Suprapubic skin (tissue), 4 donors: ENCODE measurements around the gene PRRG4. TPM values are rescaled to one million over a fixed set of nuclear protein-coding genes. Genes with fewer than 3 reads are reported as not detected.

ENCODE experiments used
- DNase-seq, 2 donors: peaks; one replicate each; pipeline ENCODE4 v3.0.0-alpha.2; 2019; ENCODE audit warnings: low spot score in 2 of 2
- H3K27ac ChIP-seq: fragments of 200-600 bp; sonication (generic); one replicate; pipeline ENCODE4 v1.5.1; 2019
- H3K27me3 ChIP-seq: fragments of 200-600 bp; sonication (generic); one replicate; pipeline ENCODE4 v1.5.1; 2019
- H3K36me3 ChIP-seq: fragments of 200-600 bp; sonication (generic); one replicate; pipeline ENCODE4 v1.5.1; 2019
- H3K4me1 ChIP-seq: fragments of 200-600 bp; sonication (generic); one replicate; pipeline ENCODE4 v1.5.1; 2019
- H3K4me3 ChIP-seq: fragments of 200-600 bp; sonication (generic); one replicate; pipeline ENCODE4 v1.5.1; 2019; ENCODE audit warnings: mild to moderate bottlenecking
- H3K9me3 ChIP-seq: fragments of 200-600 bp; sonication (generic); one replicate; pipeline ENCODE4 v1.5.1; 2019
- EP300 ChIP-seq: sonication (generic); formaldehyde crosslinking; IDR thresholded peaks from one replicate; pipeline ENCODE4 v1.6.1; 2017; ENCODE audit warnings: antibody characterized with exemption
- POLR2A ChIP-seq, 2 donors: fragments of 450-650 bp; IDR thresholded peaks; one replicate each; pipeline ENCODE4 v1.6.1; 2017; ENCODE audit warnings: antibody characterized with exemption in 2 of 2, mild to moderate bottlenecking in 2 of 2, moderate library complexity in 2 of 2
- POLR2AphosphoS5 ChIP-seq, 3 donors: sonication (generic); formaldehyde crosslinking; IDR thresholded peaks; one replicate each; pipeline ENCODE4 v1.6.1; 2017; ENCODE audit warnings: antibody characterized with exemption in 3 of 3
- WGBS: methylation state at CpG from one replicate; pipeline ENCODE4 v1.1.5; 2018; 5-methylcytosine and 5-hydroxymethylcytosine counted together
- total RNA-seq, 4 donors: library from RNA; depleted of rRNA; stranded (reverse); fragments of >200 nt; gene quantifications; one replicate each; pipeline ENCODE4 v1.1.0, GENCODE V29; 2016
- TF ChIP-seq, protein P1 (sequence below), 2 donors: fragments of 200-600 bp in 1 of 2; fragments of 450-650 bp in 1 of 2; sonication (generic) in 1 of 2; IDR thresholded peaks; one replicate each; pipeline ENCODE4 v1.5.1; 2016 to 2019; ENCODE audit warnings: antibody characterized with exemption in 2 of 2, mild to moderate bottlenecking in 1 of 2, moderate library complexity in 1 of 2

Gene PRRG4
- total RNA-seq, 4 donors from 2014 or later: 17.5 to 36.8 (median 34.5) TPM

DNA sequence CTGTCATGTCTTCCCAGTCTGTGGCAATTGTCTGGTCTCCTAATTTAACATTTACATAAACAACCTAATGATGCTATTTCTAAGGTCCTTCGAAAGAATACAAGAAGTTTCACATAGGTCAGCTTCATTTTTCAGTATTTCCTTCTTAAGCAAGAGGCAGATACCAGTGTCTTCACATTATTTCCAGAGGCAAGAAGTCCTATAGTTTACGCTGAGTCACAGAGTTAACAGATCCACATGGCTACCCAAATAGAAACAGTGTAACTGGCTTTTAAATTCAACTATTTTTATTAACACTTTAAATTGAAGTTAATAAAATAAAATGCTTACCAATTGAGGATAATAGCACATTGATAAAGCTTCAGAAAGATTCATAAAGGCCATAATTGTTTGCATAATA is 10.9 kb downstream of the PRRG4 start:
- Histone ChIP-seq H3K27me3 (no peaks in the 10 kb centered on the region), H3K4me3 (no peak overlapping the region), H3K27ac (no peak overlapping the region), H3K4me1 (peaks cover 4% of the 10 kb centered on the region), H3K36me3 (no peaks in the 10 kb centered on the region), H3K9me3 (no peaks in the 10 kb centered on the region)
- WGBS: 96% methylated on average over 2 of the region's 2 CpGs
- TF ChIP-seq POLR2AphosphoS5 (IDR thresholded peaks at IDR 0.05): no peak
- no peak for TF ChIP-seq POLR2A (IDR thresholded peaks at IDR 0.05)
- no peak for TF ChIP-seq EP300
- TF ChIP-seq, protein P1, sequence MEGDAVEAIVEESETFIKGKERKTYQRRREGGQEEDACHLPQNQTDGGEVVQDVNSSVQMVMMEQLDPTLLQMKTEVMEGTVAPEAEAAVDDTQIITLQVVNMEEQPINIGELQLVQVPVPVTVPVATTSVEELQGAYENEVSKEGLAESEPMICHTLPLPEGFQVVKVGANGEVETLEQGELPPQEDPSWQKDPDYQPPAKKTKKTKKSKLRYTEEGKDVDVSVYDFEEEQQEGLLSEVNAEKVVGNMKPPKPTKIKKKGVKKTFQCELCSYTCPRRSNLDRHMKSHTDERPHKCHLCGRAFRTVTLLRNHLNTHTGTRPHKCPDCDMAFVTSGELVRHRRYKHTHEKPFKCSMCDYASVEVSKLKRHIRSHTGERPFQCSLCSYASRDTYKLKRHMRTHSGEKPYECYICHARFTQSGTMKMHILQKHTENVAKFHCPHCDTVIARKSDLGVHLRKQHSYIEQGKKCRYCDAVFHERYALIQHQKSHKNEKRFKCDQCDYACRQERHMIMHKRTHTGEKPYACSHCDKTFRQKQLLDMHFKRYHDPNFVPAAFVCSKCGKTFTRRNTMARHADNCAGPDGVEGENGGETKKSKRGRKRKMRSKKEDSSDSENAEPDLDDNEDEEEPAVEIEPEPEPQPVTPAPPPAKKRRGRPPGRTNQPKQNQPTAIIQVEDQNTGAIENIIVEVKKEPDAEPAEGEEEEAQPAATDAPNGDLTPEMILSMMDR (IDR thresholded peaks at IDR 0.05): no peak
- DNase-seq: no peak

DNA sequence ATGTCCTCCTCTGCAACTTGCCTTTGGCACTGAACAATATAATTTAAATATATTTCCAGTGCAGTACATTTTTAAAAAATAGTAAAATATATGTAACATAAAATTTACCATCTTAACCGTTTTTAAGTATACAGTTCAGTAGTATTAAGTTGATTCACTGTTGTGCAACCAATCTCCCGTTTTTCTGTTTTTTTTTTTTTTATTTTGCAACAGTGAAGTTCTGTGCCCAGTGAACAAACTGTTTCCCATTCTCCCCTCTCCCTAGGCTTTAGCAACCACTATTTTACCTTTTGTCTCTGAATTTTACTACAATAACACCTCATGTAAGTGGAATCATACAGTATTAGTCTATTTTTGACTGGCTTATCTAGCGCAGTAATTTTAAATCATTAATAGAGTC is 13.8 kb downstream of the PRRG4 start:
- Histone ChIP-seq H3K36me3 (peaks cover 8% of the 10 kb centered on the region), H3K27me3 (no peaks in the 10 kb centered on the region), H3K27ac (no peak overlapping the region), H3K4me3 (no peak overlapping the region), H3K4me1 (no peaks in the 10 kb centered on the region), H3K9me3 (no peaks in the 10 kb centered on the region)
- TF ChIP-seq POLR2AphosphoS5 (IDR thresholded peaks at IDR 0.05) (no peak), POLR2A (IDR thresholded peaks at IDR 0.05) (no peak), EP300 (no peak)
- TF ChIP-seq, protein P1 (IDR thresholded peaks at IDR 0.05): no peak
- DNase-seq: no peak
- 73% methylated on average over 3 of the region's 3 CpGs for WGBS

DNA sequence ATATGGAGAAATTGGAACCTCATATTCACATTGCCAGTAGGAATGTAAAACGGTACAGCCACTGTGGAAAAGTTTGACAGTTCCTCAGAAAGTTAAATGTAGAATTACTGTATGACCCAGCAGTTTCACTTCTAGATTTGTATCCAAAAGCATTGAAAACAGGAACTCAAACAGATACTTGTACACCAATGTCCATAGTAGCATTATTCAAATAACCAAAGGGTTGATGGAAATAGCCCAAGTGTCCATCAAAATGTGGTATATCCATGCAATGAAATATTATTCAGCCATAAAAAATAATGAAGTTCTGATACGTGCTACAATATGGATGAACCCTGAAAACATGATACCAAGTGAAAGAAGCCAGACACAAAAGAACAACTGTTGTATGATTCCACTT is 17.8 kb downstream of the PRRG4 start:
- no peaks in the 10 kb centered on the region for H3K9me3 ChIP-seq
- H3K27ac ChIP-seq: no peak overlapping the region
- WGBS: 78% methylated on average over 2 of the region's 2 CpGs
- TF ChIP-seq POLR2AphosphoS5 (IDR thresholded peaks at IDR 0.05) (no peak), POLR2A (IDR thresholded peaks at IDR 0.05) (no peak), EP300 (no peak)
- TF ChIP-seq, protein P1 (IDR thresholded peaks at IDR 0.05): no peak
- peaks cover 6% of the 10 kb centered on the region for H3K4me1 ChIP-seq
- H3K27me3 ChIP-seq: no peaks in the 10 kb centered on the region
- DNase-seq: no peak
- peaks cover 8% of the 10 kb centered on the region for H3K36me3 ChIP-seq
- H3K4me3 ChIP-seq: no peak overlapping the region

DNA sequence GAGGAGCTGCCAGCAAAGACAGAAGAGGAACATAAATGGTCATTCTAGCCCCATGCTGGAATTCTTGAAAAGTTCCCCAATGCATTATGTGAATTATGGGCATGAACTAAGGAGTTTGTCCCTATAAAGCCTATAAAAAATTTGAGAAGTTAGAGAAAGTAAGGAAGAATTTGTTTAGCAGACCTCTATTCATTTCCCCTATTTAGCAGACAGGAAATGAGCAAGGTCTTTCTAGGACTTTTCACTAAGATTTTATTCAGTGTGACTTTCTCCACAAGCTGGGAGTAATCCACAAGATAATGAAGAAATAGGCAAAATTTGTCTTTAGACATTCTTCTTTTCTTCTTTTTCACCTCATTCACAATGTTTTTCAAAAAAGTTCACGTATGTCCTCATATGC is 20.0 kb downstream of the PRRG4 start:
- Histone ChIP-seq H3K9me3 (no peaks in the 10 kb centered on the region), H3K4me1 (peaks cover 6% of the 10 kb centered on the region), H3K4me3 (no peak overlapping the region), H3K36me3 (peaks cover 13% of the 10 kb centered on the region), H3K27ac (no peak overlapping the region), H3K27me3 (no peaks in the 10 kb centered on the region)
- WGBS: 89% methylated on average over 1 of the region's 1 CpG
- TF ChIP-seq POLR2A (IDR thresholded peaks at IDR 0.05) (no peak), EP300 (no peak), POLR2AphosphoS5 (IDR thresholded peaks at IDR 0.05) (no peak)
- TF ChIP-seq, protein P1 (IDR thresholded peaks at IDR 0.05): no peak
- no peak for DNase-seq

DNA sequence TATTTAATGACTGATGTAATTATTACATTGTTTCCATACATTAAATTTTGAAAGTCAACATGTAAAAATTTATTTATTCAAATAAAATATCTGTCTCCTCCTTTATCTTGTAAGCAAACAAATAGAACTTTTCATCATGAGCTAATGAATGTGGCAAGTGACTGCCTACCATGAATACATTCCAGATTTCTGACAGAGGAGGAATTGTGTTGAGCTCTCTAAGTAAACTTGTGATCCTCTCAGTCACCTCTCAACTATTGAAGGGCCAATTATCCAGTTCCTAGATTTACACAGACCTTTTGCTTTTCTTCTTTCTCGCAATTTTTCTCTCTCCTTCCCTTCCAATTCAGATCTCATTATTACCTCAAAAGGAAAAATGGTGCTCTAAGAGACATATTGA is 21.5 kb downstream of the PRRG4 start:
- H3K27ac ChIP-seq: no peak overlapping the region
- TF ChIP-seq POLR2A (IDR thresholded peaks at IDR 0.05) (no peak), EP300 (no peak), POLR2AphosphoS5 (IDR thresholded peaks at IDR 0.05) (no peak)
- TF ChIP-seq, protein P1 (IDR thresholded peaks at IDR 0.05): no peak
- H3K36me3 ChIP-seq: peaks cover 13% of the 10 kb centered on the region

More for the DNA sequence above, 21.5 kb downstream of the PRRG4 start:
- H3K4me1 ChIP-seq: peaks cover 6% of the 10 kb centered on the region
- DNase-seq: no peak
- 84% methylated on average over 1 of the region's 1 CpG for WGBS
- no peaks in the 10 kb centered on the region for H3K27me3 ChIP-seq
- H3K4me3 ChIP-seq: no peak overlapping the region
- no peaks in the 10 kb centered on the region for H3K9me3 ChIP-seq
